Measurements from ENCODE around the gene CFLAR. TPM values are rescaled to one million over a fixed set of nuclear protein-coding genes. Genes with fewer than 3 reads are reported as not detected.

CFLAR gene
- total and polyA plus RNA-seq, 2 of the 13 experiments (the other 11 are each of a cell fraction or from before 2014, with no cell fraction given) = 43.8 to 92.1 TPM

DNA sequence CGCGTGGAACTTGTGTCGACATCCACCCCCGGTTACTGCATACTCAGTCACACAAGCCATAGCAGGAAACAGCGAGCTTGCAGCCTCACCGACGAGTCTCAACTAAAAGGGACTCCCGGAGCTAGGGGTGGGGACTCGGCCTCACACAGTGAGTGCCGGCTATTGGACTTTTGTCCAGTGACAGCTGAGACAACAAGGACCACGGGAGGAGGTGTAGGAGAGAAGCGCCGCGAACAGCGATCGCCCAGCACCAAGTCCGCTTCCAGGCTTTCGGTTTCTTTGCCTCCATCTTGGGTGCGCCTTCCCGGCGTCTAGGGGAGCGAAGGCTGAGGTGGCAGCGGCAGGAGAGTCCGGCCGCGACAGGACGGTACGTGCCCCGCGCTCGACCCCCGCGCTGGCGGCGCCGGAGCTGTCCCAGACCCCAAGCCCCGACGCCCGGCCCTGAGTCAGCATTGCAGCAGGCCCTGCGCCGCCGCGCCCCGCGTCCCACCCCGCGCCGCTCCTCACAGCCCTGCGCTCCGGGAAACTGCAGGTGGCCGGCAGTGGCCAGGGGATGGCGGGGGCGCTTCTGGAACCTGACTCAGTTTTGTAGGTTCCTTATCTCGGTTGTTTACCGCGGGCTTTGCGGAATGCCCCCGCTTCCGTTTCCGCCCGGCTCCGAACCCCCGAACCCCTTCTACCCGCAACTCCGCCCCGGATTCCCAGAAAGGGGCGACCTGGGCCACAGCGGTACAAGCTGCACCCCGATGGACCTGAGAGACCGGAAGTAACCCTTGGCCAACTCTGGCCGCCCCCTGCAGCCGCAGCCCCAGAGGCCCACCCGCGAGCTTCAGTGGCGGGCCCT, at the start of gene CFLAR (continued):
- TF ChIP-seq, protein P1, sequence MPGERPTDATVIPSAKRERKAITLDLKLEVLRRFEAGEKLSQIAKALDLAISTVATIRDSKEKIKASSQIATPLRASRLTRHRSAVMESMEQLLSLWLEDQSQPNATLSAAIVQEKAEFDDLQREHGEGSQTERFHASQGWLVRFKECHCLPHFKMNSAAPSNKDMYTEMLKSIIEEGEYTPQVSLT (CRISPR knock-in tag; IDR thresholded peaks at IDR 0.05; ENCODE audit: borderline replicate concordance, low read depth) = no peak; the same call in 1 of the 2 replicates
- TF ChIP-seq PLSCR1 (CRISPR knock-in tag; IDR thresholded peaks at IDR 0.05; ENCODE audit: borderline replicate concordance) (0 out of 2 replicates have a peak, but pooled peaks have one; percentile 66), SATB2 (CRISPR knock-in tag; IDR thresholded peaks at IDR 0.05) (peak; percentile 93), ZNF512 (CRISPR knock-in tag; IDR thresholded peaks at IDR 0.05) (no peak), ZNF562 (CRISPR knock-in tag; IDR thresholded peaks at IDR 0.05; ENCODE audit: borderline replicate concordance) (no peak), ZNF770 (CRISPR knock-in tag; IDR thresholded peaks at IDR 0.05) (peak; percentile 92), ADNP (CRISPR knock-in tag; IDR thresholded peaks at IDR 0.05) (peak; percentile 6; the same call in 1 of the 2 replicates), THYN1 (CRISPR knock-in tag; IDR thresholded peaks at IDR 0.05; ENCODE audit: borderline replicate concordance, low read depth) (no peak), ZNF333 (CRISPR knock-in tag; IDR thresholded peaks at IDR 0.05; ENCODE audit: borderline replicate concordance) (peak; percentile 38; the same call in 1 of the 2 replicates), ZNF570 (CRISPR knock-in tag; IDR thresholded peaks at IDR 0.05; ENCODE audit: borderline replicate concordance) (no peak), FLYWCH1 (CRISPR knock-in tag; IDR thresholded peaks at IDR 0.05) (no peak; the same call in none of the 2 replicates), CBX5 (CRISPR knock-in tag; IDR thresholded peaks at IDR 0.05; ENCODE audit: borderline replicate concordance) (peak; percentile 50; the same call in 1 of the 2 replicates), PLRG1 (conservative IDR thresholded peaks at IDR 0.05) (no peak), SAFB2 (CRISPR knock-in tag; IDR thresholded peaks at IDR 0.05; ENCODE audit: borderline replicate concordance, low read depth) (peak; percentile 34), DNMT3B (CRISPR knock-in tag; conservative IDR thresholded peaks at IDR 0.05) (0 out of 2 replicates have a peak, but pooled peaks have one; percentile 22)
- TF ChIP-seq, protein P2, sequence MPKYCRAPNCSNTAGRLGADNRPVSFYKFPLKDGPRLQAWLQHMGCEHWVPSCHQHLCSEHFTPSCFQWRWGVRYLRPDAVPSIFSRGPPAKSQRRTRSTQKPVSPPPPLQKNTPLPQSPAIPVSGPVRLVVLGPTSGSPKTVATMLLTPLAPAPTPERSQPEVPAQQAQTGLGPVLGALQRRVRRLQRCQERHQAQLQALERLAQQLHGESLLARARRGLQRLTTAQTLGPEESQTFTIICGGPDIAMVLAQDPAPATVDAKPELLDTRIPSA (CRISPR knock-in tag; IDR thresholded peaks at IDR 0.05; ENCODE audit: borderline replicate concordance) = peak; percentile 88; the same call in 1 of the 2 replicates
- TF ChIP-seq, protein P3, sequence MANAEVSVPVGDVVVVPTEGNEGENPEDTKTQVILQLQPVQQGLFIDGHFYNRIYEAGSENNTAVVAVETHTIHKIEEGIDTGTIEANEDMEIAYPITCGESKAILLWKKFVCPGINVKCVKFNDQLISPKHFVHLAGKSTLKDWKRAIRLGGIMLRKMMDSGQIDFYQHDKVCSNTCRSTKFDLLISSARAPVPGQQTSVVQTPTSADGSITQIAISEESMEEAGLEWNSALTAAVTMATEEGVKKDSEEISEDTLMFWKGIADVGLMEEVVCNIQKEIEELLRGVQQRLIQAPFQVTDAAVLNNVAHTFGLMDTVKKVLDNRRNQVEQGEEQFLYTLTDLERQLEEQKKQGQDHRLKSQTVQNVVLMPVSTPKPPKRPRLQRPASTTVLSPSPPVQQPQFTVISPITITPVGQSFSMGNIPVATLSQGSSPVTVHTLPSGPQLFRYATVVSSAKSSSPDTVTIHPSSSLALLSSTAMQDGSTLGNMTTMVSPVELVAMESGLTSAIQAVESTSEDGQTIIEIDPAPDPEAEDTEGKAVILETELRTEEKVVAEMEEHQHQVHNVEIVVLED (CRISPR knock-in tag; IDR thresholded peaks at IDR 0.05; ENCODE audit: borderline replicate concordance) = peak; percentile 37; the same call in 1 of the 2 replicates
- TF ChIP-seq, protein P4, sequence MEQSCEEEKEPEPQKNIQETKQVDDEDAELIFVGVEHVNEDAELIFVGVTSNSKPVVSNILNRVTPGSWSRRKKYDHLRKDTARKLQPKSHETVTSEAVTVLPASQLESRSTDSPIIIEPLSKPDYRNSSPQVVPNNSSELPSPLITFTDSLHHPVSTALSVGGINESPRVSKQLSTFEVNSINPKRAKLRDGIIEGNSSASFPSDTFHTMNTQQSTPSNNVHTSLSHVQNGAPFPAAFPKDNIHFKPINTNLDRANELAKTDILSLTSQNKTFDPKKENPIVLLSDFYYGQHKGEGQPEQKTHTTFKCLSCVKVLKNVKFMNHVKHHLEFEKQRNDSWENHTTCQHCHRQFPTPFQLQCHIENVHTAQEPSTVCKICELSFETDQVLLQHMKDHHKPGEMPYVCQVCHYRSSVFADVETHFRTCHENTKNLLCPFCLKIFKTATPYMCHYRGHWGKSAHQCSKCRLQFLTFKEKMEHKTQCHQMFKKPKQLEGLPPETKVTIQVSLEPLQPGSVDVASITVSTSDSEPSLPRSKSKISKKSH (CRISPR knock-in tag; IDR thresholded peaks at IDR 0.05; ENCODE audit: borderline replicate concordance) = peak; percentile 17; the same call in 1 of the 2 replicates
